Measurements from ENCODE around the gene OLFML3.
A peak's percentile ranks its signal among the peaks of the same experiment; 100 is the strongest.
"Not testable (repeated sequence)": the region's sequence is repeated elsewhere in the genome, so short reads cannot be mapped to it uniquely, and the experiment has no call there.

Gene OLFML3

DNA sequence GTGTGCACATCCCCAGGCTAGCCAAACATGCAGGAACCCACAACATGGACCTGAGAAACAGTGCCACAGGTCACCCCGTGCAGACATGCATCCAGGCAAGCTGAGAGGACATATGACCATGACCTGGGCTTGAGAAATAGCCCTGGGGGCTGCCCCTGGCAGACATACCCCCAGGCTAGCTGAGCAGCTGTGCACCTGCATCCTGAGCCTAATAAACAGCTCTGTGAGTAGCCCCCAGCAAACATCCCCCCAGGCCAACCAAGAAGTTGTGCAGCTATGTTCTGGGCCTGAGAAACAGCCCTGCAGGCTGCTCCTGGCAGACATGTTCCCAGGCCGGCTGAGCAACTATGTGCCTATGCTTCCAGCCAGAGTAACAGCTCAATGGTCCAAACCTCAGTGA, 14.5 kb downstream of the OLFML3 start:
- DNase-seq, result no peak

DNA sequence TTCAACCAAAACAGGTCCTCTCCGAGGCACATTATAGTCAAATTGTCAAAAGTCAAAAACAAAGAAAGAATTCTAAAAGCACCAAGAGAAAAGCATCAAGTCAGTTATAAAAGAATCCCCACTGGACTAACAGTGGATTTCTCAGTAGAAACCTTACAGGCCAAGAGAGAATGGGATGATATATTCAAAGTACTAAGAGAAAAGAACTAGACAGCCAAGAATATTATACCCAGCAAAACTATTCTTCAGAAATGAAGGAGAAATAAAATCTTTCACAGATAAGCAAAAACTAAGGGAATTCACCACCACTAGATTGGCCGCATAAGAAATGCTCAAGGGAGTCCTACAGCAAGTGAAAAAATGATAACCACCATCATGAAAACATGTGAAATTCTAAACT, 16.1 kb downstream of the OLFML3 start:
- no peak for DNase-seq

DNA sequence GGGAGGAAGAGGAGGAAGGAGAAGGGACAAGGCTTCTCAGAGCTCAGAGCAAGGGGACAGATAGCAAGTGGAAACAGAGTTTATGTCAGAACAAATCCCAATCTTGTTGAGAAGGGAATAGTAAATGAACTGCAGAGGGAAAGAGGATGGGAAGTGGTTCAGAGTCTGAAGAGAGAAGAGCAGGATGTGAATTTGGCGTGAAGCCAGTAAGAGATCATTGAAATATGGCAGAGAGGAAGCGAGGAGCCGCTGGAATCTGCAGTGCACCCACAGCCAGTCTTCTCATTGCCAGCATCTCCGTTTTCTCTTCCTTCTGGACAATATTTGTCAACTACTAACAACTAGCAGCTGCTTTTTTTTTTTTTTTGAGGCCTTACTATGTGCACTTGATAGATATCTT, 19.1 kb downstream of the OLFML3 start:
- peak in 1 of 2 experiments; percentile 41 for DNase-seq

DNA sequence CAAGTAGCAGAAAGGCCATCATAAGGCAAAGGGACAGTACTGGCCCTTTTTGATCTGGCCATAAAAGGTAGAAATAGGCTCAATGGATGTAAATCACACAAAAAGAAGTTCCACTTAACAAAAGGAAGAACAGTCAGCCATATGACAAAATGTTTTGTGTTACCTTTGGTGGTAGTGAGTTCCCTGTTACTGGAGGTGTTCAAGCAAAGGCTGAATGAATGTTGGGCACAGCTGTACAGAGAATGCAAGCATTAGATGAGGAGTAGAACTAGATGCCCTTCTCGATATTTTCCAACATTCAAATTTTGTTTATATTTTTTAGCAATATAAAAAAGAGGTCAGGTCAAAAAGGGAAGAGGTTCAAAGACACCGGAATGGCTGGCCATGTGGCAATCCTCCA, 20.0 kb downstream of the OLFML3 start:
- no peak for DNase-seq

DNA sequence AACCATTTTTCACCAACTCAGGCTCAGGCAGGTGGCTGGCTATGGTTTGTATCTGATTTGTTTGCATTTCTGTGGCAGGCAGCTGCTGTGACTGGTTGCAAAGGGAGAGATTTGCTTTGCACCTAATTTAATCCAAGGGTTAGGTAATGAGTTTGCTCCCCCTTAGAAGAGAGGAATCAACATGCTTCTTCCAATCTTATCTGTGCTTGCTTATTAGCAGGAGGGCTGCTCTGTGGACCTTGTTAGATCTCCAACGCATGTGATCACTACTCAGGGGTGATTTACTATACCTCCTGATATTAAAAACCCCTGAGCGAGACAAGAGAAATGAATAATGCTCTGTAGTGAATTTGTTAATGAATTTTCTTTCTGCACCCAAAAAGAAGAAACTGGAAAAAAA, 20.5 kb downstream of the OLFML3 start:
- no peak for DNase-seq

DNA sequence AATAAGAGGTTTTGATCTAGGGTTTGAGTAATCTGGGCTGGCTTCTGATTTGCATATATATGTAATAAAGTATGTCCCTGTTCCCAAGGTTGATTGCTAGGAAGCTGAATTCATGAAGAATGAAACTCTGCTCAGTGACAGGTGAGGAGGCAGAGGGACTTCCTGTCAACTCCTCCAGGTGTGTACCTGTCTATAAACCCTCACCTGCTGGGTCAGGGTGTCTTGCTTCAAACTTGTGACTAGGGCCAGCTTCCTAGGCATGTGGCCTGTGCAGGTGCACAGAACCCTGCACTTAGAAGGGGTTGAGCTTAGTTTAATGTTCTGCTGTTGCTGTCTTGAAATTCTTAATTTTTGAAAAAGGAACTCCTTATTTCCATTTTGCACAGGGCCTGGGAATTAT, 21.1 kb downstream of the OLFML3 start:
- no peak for DNase-seq

DNA sequence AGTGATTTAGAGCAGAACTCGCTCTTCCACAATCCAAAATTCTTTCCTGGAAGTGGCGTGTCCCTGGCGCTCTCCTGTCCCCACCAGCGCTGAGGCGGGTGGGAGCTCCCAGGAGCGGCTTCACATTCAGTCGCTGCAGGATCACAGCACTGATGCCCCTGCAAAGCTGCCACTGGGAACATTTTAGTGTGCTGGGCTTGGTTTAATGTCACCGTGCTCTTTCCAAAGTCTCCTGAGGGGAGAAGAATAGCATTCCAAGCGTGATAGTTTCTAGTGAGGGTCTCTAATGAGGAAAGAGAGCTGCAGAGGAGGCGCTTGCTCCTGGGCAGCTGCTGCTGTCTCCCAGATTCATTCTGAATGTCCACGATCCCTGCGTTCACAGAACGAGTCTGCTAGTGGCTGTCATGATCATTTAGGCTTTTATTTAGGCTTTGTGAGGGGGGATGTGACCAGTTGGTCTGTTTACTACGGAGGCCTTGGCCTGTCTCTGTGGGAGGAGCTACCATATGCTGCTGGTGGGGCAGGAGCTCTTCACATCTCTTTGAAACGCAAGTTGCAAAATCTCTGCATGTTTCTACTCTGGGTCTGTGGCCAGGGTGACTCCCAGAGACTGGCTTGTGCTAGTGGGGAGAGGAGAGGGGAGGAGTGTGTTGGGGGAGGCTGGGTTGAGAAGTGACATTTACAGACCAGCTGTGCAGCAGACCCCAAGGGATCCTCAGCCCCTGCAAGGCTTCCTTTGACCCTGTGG, 23.4 kb downstream of the OLFML3 start:
- no peak for DNase-seq

DNA sequence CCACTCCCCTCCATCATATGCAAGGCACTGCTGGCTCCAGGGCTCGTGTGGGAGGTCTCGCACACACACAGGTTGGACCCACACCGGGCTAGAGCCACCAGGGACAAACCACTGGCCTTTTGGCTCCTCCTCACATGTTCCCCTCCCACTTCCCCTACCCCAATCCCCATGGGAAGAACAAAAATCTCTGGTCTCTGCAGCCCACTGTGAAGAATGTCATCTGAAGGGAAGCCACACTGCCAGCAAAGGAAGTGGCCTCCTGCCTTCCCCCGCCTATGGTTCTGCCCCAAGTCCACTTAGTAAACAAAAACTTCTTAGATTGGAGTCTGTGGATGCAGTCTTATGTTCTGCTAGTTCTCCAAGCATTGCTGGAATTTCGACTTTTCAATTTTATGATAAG, 24.2 kb downstream of the OLFML3 start:
- no peak for DNase-seq

DNA sequence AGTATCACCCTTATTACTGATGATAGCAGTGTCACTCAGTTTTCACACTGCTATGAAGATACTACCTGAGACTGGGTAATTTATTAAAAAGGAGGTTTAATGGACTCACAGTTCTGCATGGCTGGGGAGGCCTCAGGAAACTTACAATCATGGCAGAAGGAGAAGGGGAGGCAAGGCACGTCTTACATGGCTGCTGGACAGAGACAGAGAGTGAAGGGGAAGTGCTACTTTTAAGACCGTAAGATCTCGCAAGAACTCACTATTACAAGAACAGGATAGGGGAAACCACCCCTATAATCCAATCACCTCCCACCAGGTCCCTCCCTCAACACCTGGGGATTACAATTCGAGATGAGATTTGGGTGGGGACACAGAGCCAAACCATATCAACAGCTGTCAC, 27.6 kb downstream of the OLFML3 start:
- not testable (repeated sequence) for DNase-seq

DNA sequence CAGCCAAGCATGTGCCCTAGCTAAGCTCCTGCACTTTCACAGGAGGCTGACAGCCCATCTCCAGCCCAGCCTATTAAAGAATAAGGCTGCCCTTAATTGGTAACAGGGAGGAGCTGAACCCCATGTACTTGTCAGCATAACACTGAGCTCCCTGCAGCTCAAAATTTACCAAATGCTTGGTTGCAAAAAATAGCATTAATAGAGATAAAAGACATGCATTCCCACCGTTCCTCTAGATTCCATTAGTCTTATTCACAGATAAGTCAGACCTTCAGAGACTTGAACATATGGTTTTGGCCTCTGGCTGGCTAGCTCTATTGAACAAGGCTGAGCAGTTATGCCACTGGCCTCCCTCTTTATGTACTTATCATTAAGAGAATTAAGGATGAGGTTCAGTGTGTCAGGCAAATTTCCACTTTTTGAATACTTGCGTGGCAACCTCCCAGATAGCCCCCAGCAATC, 29.2 kb downstream of the OLFML3 start:
- no peak for DNase-seq

DNA sequence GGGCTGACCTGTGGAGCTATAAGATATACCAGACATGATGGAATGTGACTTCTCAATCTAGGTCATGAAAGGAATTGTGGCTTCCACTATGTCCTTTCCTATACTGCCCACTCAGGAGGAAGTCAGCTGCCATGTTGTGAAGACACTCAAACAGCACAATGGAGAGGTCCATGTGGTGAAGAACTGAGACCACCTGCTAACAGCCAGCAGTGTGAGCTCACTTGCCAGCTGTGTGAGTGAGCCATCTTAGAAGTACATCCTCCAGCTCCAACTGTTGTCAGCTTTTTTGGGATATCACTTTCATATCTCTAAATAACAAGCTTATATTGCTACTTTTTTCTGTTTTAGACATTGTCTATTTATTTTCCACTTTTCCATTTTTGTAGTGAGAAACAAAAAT, 29.7 kb downstream of the OLFML3 start:
- no peak for DNase-seq

DNA sequence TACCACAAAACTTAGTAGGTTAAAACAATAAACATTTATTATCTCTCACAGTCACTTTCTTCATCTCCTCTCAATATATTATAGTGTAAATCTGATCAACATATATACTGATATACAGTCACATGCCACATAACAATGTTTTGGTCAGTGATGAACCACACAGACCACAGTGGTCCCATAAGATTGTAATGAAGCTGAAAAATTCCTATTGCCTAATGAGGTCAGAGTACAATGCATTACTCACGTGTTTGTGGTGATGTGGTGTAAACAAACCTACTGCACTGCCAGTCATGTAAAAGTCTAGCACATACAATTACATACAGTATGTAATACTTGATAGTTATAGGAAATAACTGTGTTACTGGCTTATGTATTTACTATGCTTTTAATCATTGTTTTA, 30.1 kb downstream of the OLFML3 start:
- DNase-seq, result no peak

DNA sequence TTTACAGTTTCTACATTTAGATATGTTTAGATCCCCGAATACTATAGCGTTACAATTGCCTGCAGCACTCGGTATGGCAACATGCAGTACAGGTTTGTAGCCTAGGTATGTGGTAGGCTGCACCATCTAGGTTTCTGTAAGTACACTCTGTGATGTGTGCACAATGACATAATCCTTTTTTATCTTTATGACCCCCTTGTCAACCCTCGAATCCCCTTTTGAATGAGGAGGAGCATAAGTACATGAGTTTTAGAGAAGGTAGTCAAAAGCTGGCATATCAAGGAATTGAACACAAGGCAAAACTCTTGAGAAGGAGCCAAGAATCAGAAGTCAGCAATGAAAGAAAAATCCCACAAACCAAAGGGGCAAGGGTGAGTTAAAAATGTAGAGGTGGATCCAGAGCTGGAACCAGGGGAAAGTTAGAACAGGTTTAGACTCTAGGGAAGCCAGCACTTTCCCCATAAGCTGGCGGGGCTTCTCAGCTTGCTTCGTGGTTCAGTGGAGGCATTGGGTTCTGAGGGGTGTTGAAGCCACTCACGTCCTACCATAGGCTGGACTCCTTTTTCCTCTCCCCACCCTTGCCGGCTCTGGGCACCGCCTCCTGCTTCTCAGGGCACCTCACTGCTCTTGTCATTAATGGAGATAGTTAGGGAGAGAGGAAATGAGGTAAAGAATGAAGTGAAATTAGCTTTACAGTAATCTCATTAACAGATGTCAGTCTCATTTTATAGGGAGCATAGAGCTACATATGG, 31.3 kb downstream of the OLFML3 start:
- DNase-seq, result no peak

DNA sequence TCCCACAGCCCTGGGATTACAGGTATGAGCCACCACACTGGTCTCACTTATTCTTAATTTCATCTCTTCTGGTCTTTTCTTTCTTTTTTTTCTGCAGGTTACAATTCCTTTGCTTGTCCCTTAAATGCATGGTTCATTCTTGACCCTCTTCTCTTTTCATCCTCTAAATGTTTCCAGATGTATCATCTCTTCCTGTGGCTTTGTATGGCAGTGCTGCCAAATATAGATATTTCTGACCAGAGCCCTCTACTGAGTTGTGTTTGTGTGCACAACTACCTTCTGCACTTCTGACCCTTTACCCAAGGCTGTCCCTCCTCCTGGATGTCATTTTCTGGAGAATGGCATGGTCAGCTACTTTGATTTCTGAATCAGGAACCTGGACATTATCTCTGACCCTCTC, 32.5 kb downstream of the OLFML3 start:
- no peak for DNase-seq

DNA sequence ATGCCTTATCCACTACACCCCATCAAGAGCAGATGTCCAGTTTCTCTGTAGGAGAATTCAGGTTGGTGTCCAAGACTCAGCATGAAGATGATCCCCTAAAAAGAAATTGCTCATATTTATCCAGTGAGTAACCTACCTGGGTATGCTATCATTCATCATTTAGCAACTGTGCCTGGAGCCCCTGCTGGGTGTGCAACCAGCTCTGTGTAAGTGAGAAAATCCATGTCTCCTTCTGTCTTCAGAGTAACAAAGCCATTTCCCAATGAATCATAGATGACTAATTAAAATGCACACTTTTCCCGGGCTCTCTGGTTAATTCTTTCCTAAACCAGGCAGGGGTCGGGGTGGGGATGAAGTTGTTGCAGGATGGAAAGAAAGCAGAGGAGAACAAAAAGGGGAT, 35.8 kb downstream of the OLFML3 start:
- no peak for DNase-seq

DNA sequence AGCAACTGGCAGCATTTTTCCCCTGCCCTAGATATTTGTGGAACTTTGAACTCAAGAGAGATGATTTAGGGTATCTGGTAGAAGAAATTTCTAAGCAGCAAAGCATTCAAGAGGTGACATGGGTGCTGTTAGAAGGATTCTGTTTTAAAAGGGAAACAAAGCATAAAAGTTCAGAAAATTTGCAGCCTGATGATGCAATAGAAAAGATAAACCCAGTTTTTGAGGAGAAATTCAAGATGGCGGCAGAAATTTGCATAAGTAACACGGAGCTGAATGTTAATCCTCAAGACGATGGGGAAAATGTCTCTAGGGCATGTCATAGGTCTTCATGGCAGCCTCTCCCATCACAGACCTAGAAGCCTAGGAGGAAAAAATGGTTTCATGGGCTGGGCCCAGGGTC, 40.5 kb downstream of the OLFML3 start:
- DNase-seq, result not testable (repeated sequence)

DNA sequence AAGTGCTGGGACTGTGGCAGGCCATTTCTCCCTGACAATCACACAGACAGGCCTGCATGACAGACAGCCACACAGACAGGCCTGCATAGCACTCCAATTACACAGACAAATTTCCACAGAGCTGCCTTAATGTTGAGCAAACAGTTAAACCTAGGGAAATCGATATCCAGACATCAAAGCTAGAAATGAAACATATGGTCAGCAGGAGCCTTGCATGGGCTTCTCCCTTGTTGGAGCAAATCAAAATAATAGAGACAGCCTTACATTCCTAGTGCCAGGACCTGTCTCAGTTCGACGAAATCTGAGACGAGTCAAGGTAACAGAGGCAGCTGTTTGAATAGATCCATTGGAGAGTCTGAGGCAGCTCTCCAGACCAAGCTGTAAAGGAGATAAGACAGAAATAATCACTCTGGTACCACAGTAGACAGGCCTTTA, 42.4 kb downstream of the OLFML3 start:
- no peak for DNase-seq

DNA sequence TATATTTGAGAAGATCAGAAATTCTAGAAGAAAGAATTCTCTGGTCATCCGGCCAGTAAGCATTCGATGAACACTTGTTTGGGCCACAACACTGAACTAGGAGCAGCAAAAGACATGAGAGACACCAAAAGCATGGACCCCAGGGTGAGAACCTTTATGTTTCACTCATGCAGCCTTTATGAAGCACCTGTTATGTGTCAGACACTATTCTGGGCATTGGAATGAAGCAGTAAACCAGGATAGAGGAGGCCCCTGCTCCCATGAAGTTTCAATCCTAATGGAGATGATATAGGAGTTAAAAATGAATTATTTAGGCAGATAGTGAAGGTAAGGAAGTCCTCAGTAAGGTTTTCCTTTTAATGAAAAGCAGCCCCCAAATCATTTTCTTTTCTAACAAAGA, 43.6 kb downstream of the OLFML3 start:
- no peak for DNase-seq

DNA sequence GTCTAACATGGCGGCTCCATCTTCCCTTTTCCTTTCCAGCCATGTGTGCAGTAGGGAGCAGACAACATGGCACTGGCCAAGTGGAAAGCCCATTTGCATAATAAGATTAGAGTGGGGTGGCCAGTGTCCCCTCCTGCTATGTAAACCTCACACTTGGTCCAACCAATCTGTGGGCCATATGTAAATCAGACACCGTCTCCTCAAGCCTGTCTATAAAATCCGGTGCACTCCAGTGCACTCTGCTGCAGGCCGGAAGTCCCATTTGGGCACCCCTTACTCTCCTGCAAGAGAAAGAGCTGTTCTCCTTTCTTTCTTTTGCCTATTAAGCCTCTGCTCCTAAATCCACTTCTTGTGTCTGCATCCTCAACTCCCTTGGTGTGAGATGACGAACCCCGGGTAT, 44.1 kb downstream of the OLFML3 start:
- no peak for DNase-seq

DNA sequence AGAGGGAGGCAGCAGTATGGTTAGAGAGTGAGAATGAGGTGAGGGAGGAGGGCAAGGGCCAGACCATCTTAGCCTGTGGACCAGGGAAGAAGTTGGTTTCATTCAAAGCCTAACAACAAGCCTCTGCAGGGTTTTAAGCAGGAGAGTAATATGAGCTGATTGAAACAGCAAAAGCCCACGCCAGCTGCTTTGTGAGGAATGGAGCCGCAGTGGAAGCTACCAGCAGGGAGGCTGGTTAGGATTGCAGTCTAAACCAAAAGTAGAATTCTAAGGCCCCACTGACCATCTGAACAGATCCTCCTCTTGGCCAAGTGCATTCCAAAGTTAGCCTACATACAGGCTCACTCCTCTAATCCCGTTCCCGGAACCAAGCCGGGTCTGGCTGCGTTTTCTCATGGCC, 44.8 kb downstream of the OLFML3 start:
- no peak for DNase-seq

DNA sequence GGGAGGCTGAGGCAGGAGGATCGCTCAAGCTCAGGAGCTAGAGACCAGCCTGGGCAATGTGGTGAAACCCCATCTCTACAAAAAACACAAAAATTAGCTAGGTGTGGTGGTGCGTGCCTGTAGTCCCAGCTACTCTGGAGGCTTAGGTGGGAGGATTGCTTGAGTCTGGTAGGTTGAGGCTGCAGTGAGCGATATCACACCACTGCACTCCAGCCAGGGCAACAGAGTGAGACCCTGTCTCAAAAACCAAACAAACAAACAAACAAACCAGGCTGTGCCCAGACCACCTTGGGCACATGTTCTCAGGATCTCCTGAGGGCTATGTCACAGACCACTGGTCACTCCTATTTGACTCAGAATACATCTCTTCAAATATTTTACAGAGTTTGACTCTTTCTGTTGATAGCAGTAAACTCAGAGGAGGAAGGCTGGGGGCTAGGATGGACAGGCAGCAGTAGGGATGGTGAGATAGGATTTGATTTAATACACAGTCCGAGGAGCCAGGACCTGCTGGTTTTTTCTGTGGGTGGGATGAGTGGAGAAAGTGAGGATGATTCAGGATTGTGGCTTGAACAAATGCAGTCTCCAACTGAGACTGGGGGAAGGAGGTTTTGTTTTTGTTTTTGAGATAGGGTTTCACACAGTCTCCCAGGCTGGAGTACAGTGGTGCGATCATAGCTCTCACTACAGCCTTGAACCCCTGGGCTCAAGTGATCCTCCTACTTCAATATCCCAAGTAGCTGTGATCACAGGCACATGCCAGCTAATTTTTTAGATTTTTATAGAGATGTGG, 46.5 kb downstream of the OLFML3 start:
- DNase-seq, result no peak

DNA sequence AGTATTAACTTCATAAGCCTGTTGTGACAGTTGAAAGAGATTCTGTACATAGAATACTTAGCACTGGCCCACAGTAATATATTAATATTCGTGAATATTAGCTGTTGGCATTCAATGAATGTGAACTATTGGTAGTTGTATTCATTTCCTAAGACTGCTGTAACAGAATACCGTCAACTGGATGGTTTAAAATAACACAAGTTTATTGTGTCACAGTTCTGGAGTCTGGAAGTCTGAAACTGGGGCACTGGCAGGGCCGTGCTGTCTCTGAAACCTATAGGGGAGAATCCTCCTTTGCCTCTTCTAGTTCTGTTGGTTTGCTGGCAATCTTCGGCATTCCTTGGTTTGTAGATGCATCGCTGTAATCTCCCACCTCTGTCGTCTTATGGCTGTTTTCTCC, 47.5 kb downstream of the OLFML3 start:
- no peak for DNase-seq
